HEK293 (cell line): Measurements from ENCODE around the gene TTLL4.

Experiments
- CTCF ChIA-PET: fragments of 350-600 bp; formaldehyde crosslinking; extraction: SDS; loops from one replicate; lab custom pipeline; 2021; ENCODE audit warnings: antibody characterized with exemption; lab: Yijun Ruan, JAX
- POLR2A ChIA-PET: fragments of 300-600 bp; formaldehyde crosslinking; extraction: SDS; loops from one replicate; lab custom pipeline; 2020; ENCODE audit warnings: antibody characterized with exemption, inconsistent platforms; lab: Yijun Ruan, JAX
- H3K27ac ChIP-seq: fragments of 200-500 bp; sonication (Bioruptor generic); 2 replicates; pipeline ENCODE4 v1.5.1; 2014; ENCODE audit warnings: low read depth, low read length, control low read depth, inconsistent platforms; ENCODE audit errors: extremely low read depth
- H3K36me3 ChIP-seq, 2 experiments: fragments of 200-500 bp in 1 of 2; sonication (Bioruptor generic) in 1 of 2; 1 replicate in 1 of 2; 2 replicates in 1 of 2; pipeline ENCODE4 v1.5.1; 2014 to 2017; ENCODE audit warnings: inconsistent platforms in 2 of 2, low read length in 2 of 2; ENCODE audit not compliant: control insufficient read depth in 2 of 2, insufficient read depth in 1 of 2
- H3K4me1 ChIP-seq: fragments of 200-500 bp; sonication (Bioruptor generic); 2 replicates; pipeline ENCODE4 v1.5.1; 2014; ENCODE audit warnings: mild to moderate bottlenecking, low read length, inconsistent platforms; ENCODE audit not compliant: control insufficient read depth, insufficient read depth
- H3K4me3 ChIP-seq: 2 replicates; pipeline ENCODE4 v1.5.1; 2011; ENCODE audit warnings: low read depth, mild to moderate bottlenecking, control low read depth, low read length, moderate library complexity
- H3K9me3 ChIP-seq: fragments of 200-500 bp; sonication (Bioruptor generic); 2 replicates; pipeline ENCODE4 v1.5.1; 2014; ENCODE audit warnings: low read depth, low read length, inconsistent platforms; ENCODE audit not compliant: control insufficient read depth, insufficient read depth
- AEBP2 ChIP-seq: fragments of 450-650 bp; formaldehyde crosslinking; IDR thresholded peaks from 2 replicates; pipeline ENCODE4 v1.5.1; 2016; ENCODE audit warnings: missing biosample characterization, missing genetic modification characterization, borderline replicate concordance
- FEZF1 ChIP-seq: fragments of 450-650 bp; formaldehyde crosslinking; IDR thresholded peaks from 2 replicates; pipeline ENCODE4 v1.5.1; 2016; ENCODE audit warnings: missing biosample characterization, missing genetic modification characterization
- KLF8 ChIP-seq: fragments of 450-650 bp; formaldehyde crosslinking; IDR thresholded peaks from 2 replicates; pipeline ENCODE4 v1.5.1; 2016; ENCODE audit warnings: missing biosample characterization, missing genetic modification characterization
- OSR2 ChIP-seq: fragments of 450-650 bp; formaldehyde crosslinking; IDR thresholded peaks from 2 replicates; pipeline ENCODE4 v1.5.1; 2016; ENCODE audit warnings: missing biosample characterization, missing genetic modification characterization
- OVOL3 ChIP-seq: fragments of 450-650 bp; formaldehyde crosslinking; IDR thresholded peaks from 2 replicates; pipeline ENCODE4 v1.5.1; 2016; ENCODE audit warnings: missing biosample characterization, missing genetic modification characterization
- SCRT2 ChIP-seq: fragments of 450-650 bp; formaldehyde crosslinking; IDR thresholded peaks from 2 replicates; pipeline ENCODE4 v1.5.1; 2016; ENCODE audit warnings: missing biosample characterization, missing genetic modification characterization
- SETDB1 ChIP-seq: IDR thresholded peaks from one replicate; pipeline ENCODE4 v1.6.1; 2017; ENCODE audit warnings: mild to moderate bottlenecking, low read length, moderate library complexity, mixed read lengths; ENCODE audit not compliant: insufficient read length
- TRIM28 ChIP-seq: IDR thresholded peaks from 2 replicates; pipeline ENCODE4 v1.6.1; 2011; ENCODE audit warnings: low read length, control low read depth, borderline replicate concordance
- ZBTB8A ChIP-seq: fragments of 450-650 bp; formaldehyde crosslinking; IDR thresholded peaks from 2 replicates; pipeline ENCODE4 v1.5.1; 2016; ENCODE audit warnings: missing biosample characterization, missing genetic modification characterization
- ZNF138 ChIP-seq: fragments of 450-650 bp; formaldehyde crosslinking; IDR thresholded peaks from 2 replicates; pipeline ENCODE4 v1.5.1; 2016; ENCODE audit warnings: missing biosample characterization, missing genetic modification characterization, borderline replicate concordance
- ZNF140 ChIP-seq: fragments of 450-650 bp; formaldehyde crosslinking; IDR thresholded peaks from 2 replicates; pipeline ENCODE4 v1.5.1; 2016; ENCODE audit warnings: missing biosample characterization, missing genetic modification characterization
- ZNF19 ChIP-seq: fragments of 450-650 bp; formaldehyde crosslinking; IDR thresholded peaks from 2 replicates; pipeline ENCODE4; 2016; ENCODE audit warnings: missing biosample characterization, missing genetic modification characterization, low read depth
- ZNF2 ChIP-seq: fragments of 450-650 bp; formaldehyde crosslinking; IDR thresholded peaks from 2 replicates; pipeline ENCODE4 v1.5.1; 2016; ENCODE audit warnings: missing biosample characterization, missing genetic modification characterization
- ZNF214 ChIP-seq: fragments of 450-650 bp; formaldehyde crosslinking; IDR thresholded peaks from 2 replicates; pipeline ENCODE4 v1.5.1; 2017; ENCODE audit warnings: missing biosample characterization, mild to moderate bottlenecking, missing genetic modification characterization, borderline replicate concordance
- ZNF223 ChIP-seq: fragments of 450-650 bp; formaldehyde crosslinking; IDR thresholded peaks from 2 replicates; pipeline ENCODE4 v1.5.1; 2016; ENCODE audit warnings: missing biosample characterization, missing genetic modification characterization
- ZNF280D ChIP-seq: fragments of 450-650 bp; formaldehyde crosslinking; IDR thresholded peaks from 2 replicates; pipeline ENCODE4 v1.5.1; 2016; ENCODE audit warnings: missing biosample characterization, missing genetic modification characterization
- ZNF341 ChIP-seq: fragments of 450-650 bp; formaldehyde crosslinking; IDR thresholded peaks from 2 replicates; pipeline ENCODE4; 2016; ENCODE audit warnings: low read depth, missing biosample characterization, missing genetic modification characterization
- ZNF350 ChIP-seq: fragments of 450-650 bp; formaldehyde crosslinking; IDR thresholded peaks from 2 replicates; pipeline ENCODE4 v1.5.0; 2017; ENCODE audit warnings: missing biosample characterization, mild to moderate bottlenecking, missing genetic modification characterization
- ZNF423 ChIP-seq: fragments of 450-650 bp; formaldehyde crosslinking; IDR thresholded peaks from 2 replicates; pipeline ENCODE4 v1.5.1; 2016; ENCODE audit warnings: missing biosample characterization, missing genetic modification characterization
- ZNF48 ChIP-seq: fragments of 450-650 bp; formaldehyde crosslinking; IDR thresholded peaks from 2 replicates; pipeline ENCODE4 v1.5.1; 2016; ENCODE audit warnings: missing biosample characterization, missing genetic modification characterization
- ZNF549 ChIP-seq: fragments of 450-650 bp; IDR thresholded peaks from 2 replicates; pipeline ENCODE4 v1.5.1; 2018; ENCODE audit warnings: missing biosample characterization, missing genetic modification characterization, mild to moderate bottlenecking, inconsistent platforms, moderate library complexity
- ZNF585B ChIP-seq: fragments of 450-650 bp; formaldehyde crosslinking; IDR thresholded peaks from 2 replicates; pipeline ENCODE4 v1.5.1; 2016; ENCODE audit warnings: missing biosample characterization, missing genetic modification characterization
- ZNF596 ChIP-seq: fragments of 450-650 bp; IDR thresholded peaks from 2 replicates; pipeline ENCODE4 v1.5.0; 2018; ENCODE audit warnings: missing biosample characterization, mild to moderate bottlenecking, missing genetic modification characterization, moderate library complexity
- ZNF624 ChIP-seq: fragments of 450-650 bp; formaldehyde crosslinking; IDR thresholded peaks from 2 replicates; pipeline ENCODE4 v1.5.1; 2017; ENCODE audit warnings: missing biosample characterization, missing genetic modification characterization
- ZNF626 ChIP-seq: fragments of 450-650 bp; sonication (Bioruptor Pico); formaldehyde crosslinking; IDR thresholded peaks from 2 replicates; pipeline ENCODE4 v1.5.1; 2018; ENCODE audit warnings: missing biosample characterization, missing genetic modification characterization, inconsistent platforms
- ZNF677 ChIP-seq: fragments of 450-650 bp; IDR thresholded peaks from 2 replicates; pipeline ENCODE4 v1.5.0; 2018; ENCODE audit warnings: missing biosample characterization, mild to moderate bottlenecking, missing genetic modification characterization, moderate library complexity
- ZNF776 ChIP-seq: fragments of 450-650 bp; formaldehyde crosslinking; IDR thresholded peaks from 2 replicates; pipeline ENCODE4 v1.5.0; 2017; ENCODE audit warnings: missing biosample characterization, missing genetic modification characterization, borderline replicate concordance
- ZNF843 ChIP-seq: fragments of 450-650 bp; formaldehyde crosslinking; IDR thresholded peaks from 2 replicates; pipeline ENCODE4 v1.5.1; 2016; ENCODE audit warnings: missing biosample characterization, missing genetic modification characterization
- TF ChIP-seq, protein P1 (sequence below): fragments of 450-650 bp; formaldehyde crosslinking; IDR thresholded peaks from 2 replicates; pipeline ENCODE4 v1.5.1; 2016; ENCODE audit warnings: missing biosample characterization, missing genetic modification characterization

Gene TTLL4

DNA sequence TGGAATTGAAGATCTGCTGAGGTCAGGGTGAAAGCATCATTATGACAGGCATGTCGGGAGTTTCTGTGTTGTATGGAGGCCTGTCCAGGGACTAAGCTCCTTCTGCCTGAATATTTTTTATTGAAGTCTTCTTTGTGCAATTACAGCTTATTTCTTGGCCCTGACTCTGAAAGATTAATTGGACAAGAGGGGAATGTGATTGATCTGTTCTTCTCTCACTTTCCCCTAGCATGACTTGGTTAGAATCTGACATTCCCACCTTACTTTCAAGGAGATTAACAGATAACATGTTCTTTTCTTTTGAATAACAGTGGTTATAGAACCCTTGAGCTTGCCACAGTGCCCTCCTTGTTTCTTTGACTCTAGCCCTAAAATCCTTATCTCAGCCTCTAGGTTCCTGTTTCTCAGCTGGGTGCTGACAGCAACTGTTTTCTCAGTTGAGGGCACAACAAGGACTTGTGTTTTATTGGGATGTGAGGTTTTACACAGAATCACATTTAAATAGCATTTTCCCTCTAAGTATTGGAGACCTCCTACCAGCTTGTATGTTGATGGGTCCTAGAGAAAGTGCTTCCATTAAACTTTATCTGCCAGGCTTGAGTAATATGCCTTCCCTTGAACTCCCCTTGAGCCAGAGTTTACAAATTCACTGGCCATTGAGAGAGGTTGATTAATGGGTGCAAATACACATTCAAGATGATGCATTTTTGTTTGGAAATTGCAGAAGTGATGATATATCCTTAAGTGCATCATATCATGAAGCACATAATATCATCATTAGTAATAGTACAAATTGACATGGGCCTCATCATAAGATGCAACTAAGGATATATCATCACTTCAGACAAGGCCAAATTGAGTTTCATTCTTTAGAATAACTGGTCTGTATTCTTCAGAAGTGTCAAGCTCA is 12.5 kb downstream of the TTLL4 start (continued):
- no peak for TF ChIP-seq ZNF776 (tag by site-specific recombination)
- TF ChIP-seq SCRT2 (tag by site-specific recombination), result no peak
- no peak for TF ChIP-seq ZNF624 (tag by site-specific recombination)
- TF ChIP-seq ZNF585B, result no peak
- no peak for TF ChIP-seq KLF8
- TF ChIP-seq OVOL3 (tag by site-specific recombination), result no peak
- TF ChIP-seq FEZF1 (tag by site-specific recombination), result peak; percentile 58
- no peak for TF ChIP-seq ZNF843
- TF ChIP-seq ZNF140 (tag by site-specific recombination), result 0 out of 2 replicates have a peak, but pooled peaks have one; percentile 32
- no peak for TF ChIP-seq ZNF48 (tag by site-specific recombination)
- no peak for TF ChIP-seq ZNF214
- TF ChIP-seq ZNF2 (tag by site-specific recombination), result no peak
- TF ChIP-seq ZNF341, result no peak
- TF ChIP-seq ZBTB8A (tag by site-specific recombination), result peak; percentile 50; the same call in 1 of the 2 replicates
- TF ChIP-seq, protein P1, sequence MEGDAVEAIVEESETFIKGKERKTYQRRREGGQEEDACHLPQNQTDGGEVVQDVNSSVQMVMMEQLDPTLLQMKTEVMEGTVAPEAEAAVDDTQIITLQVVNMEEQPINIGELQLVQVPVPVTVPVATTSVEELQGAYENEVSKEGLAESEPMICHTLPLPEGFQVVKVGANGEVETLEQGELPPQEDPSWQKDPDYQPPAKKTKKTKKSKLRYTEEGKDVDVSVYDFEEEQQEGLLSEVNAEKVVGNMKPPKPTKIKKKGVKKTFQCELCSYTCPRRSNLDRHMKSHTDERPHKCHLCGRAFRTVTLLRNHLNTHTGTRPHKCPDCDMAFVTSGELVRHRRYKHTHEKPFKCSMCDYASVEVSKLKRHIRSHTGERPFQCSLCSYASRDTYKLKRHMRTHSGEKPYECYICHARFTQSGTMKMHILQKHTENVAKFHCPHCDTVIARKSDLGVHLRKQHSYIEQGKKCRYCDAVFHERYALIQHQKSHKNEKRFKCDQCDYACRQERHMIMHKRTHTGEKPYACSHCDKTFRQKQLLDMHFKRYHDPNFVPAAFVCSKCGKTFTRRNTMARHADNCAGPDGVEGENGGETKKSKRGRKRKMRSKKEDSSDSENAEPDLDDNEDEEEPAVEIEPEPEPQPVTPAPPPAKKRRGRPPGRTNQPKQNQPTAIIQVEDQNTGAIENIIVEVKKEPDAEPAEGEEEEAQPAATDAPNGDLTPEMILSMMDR, result no peak
- no peak for TF ChIP-seq ZNF19 (tag by site-specific recombination)
- no peak for TF ChIP-seq ZNF677 (tag by site-specific recombination)

- no peak overlapping the region for H3K27ac ChIP-seq
- ChIA-PET CTCF (interaction anchor here (0.6 to 3.7 kb wide), 8 partner anchors 9 to 126 kb away, joined by 3 to 27 read pairs (median 4); partner anchors contain the start of genes RNF25, STK36 and TTLL4), POLR2A (no interaction called here)
- 0 out of 2 replicates have a peak, but pooled peaks have one; percentile 16 for TF ChIP-seq ZNF549
- no peak for TF ChIP-seq ZNF596 (tag by site-specific recombination)
- TF ChIP-seq ZNF423 (tag by site-specific recombination), result no peak
- TF ChIP-seq ZNF280D, result 0 out of 2 replicates have a peak, but pooled peaks have one; percentile 21
- TF ChIP-seq ZNF138 (tag by site-specific recombination), result no peak
- 0 out of 2 replicates have a peak, but pooled peaks have one; percentile 22 for TF ChIP-seq ZNF626
- peak; percentile 92 for TF ChIP-seq ZNF677 (tag by site-specific recombination)
- TF ChIP-seq ZNF350 (tag by site-specific recombination), result no peak
- peak; percentile 66; the same call in 1 of the 2 replicates for TF ChIP-seq TRIM28
- TF ChIP-seq OSR2 (tag by site-specific recombination), result no peak
- TF ChIP-seq SETDB1, result peak; percentile 97
- no peak for TF ChIP-seq ZNF223 (tag by site-specific recombination)
- TF ChIP-seq AEBP2 (tag by site-specific recombination), result no peak
- H3K9me3 ChIP-seq, result peaks cover 3% of the 10 kb centered on the region; the same call in 1 of the 2 replicates
- peaks cover 19 to 28% of the 10 kb centered on the region in 2 experiments for H3K36me3 ChIP-seq
- H3K4me1 ChIP-seq, result peaks cover 24% of the 10 kb centered on the region
- H3K4me3 ChIP-seq, result no peak overlapping the region
Measured at GRCh38 chr2:218726004-218726574, 15.5 kb downstream of the TTLL4 start.
